ENCODE measurements around the gene ERP44. TPM values are rescaled to one million over a fixed set of nuclear protein-coding genes. Genes with fewer than 3 reads are reported as not detected.

The ERP44 gene
- 8.9 and 9.0 TPM in 2 replicates for total RNA-seq

GRCh38 chr9:100098887-100099721 lies at the start of gene ERP44, which contains the start of gene INVS:
ERP44 (minus strand) TSS chr9:100099000; CDS start chr9:100098840, 160 bp downstream.
INVS (plus strand) TSS chr9:100099243; CDS start chr9:100104522, 5,279 bp downstream.

Other genes with a start within 250 kb of the ERP44 start
- 14.3 and 18.4 TPM in 2 replicates for gene STX17, start 192.3 kb downstream of the ERP44 start, total RNA-seq
- 23.3 and 23.5 TPM in 2 replicates for gene INVS, start 243 bp upstream of the ERP44 start, total RNA-seq